ENCODE data around the gene PRSS23. TPM values are rescaled to one million over a fixed set of nuclear protein-coding genes. Genes with fewer than 3 reads are reported as not detected.
"Not testable (repeated sequence)": the region's sequence is repeated elsewhere in the genome, so short reads cannot be mapped to it uniquely, and the experiment has no call there.

PRSS23 gene
- total RNA-seq, 2 donors from 2014 or later = 2.4 to 3.3 TPM

- WGBS, 2 experiments (ENCODE audit: insufficient coverage in 1 of 2, insufficient read length in 1 of 2) = 90% methylated on average over 5 of the region's 5 CpGs; no CpG with 5 or more reads in 1 of the 2 experiments
- H3K4me3 Mint-ChIP-seq = no peak overlapping the region
Observed at GRCh38 chr11:86816251-86816726, 15.9 kb downstream of the PRSS23 start.

GRCh38 chr11:86818462-86819192 is 18.3 kb downstream of the PRSS23 start:
- Mint-ChIP-seq H3K9me3 (peaks cover 4% of the 10 kb centered on the region), H3K4me1 (peaks cover 6% of the 10 kb centered on the region), H3K4me3 (no peak overlapping the region), H3K27me3 (ENCODE audit: insufficient read depth) (peaks cover 32% of the 10 kb centered on the region), H3K27ac (no peak overlapping the region), H3K36me3 (ENCODE audit: low read depth) (peaks cover 3% of the 10 kb centered on the region)
- Histone ChIP-seq H3K9me3 (ENCODE audit: control insufficient read depth, low read length) (no peaks in the 10 kb centered on the region), H3K4me3 (ENCODE audit: low read length) (no peak overlapping the region), H3K27ac (ENCODE audit: low read depth, low read length) (no peak overlapping the region), H3K4me1 (ENCODE audit: control insufficient read depth, insufficient read depth, low read length) (peaks cover 6% of the 10 kb centered on the region), H3K9ac (ENCODE audit: extremely low read depth, low read length, poor library complexity, severe bottlenecking) (no peak overlapping the region), H3K27me3 (ENCODE audit: control insufficient read depth, insufficient read depth, low read length, poor library complexity, severe bottlenecking) (peaks cover 4% of the 10 kb centered on the region), H3K36me3 (ENCODE audit: control insufficient read depth, insufficient read depth, low read length) (no peaks in the 10 kb centered on the region)
- no peak for DNase-seq
- 28 to 39% methylated on average over 5 to 9 of the region's 9 CpGs for WGBS, 2 experiments (ENCODE audit: insufficient coverage in 1 of 2, insufficient read length in 1 of 2)
- TF ChIP-seq, protein P1, sequence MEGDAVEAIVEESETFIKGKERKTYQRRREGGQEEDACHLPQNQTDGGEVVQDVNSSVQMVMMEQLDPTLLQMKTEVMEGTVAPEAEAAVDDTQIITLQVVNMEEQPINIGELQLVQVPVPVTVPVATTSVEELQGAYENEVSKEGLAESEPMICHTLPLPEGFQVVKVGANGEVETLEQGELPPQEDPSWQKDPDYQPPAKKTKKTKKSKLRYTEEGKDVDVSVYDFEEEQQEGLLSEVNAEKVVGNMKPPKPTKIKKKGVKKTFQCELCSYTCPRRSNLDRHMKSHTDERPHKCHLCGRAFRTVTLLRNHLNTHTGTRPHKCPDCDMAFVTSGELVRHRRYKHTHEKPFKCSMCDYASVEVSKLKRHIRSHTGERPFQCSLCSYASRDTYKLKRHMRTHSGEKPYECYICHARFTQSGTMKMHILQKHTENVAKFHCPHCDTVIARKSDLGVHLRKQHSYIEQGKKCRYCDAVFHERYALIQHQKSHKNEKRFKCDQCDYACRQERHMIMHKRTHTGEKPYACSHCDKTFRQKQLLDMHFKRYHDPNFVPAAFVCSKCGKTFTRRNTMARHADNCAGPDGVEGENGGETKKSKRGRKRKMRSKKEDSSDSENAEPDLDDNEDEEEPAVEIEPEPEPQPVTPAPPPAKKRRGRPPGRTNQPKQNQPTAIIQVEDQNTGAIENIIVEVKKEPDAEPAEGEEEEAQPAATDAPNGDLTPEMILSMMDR (conservative IDR thresholded peaks at IDR 0.05) = peak; percentile 87

More at GRCh38 chr11:86816251-86816726, 15.9 kb downstream of the PRSS23 start:
- Histone ChIP-seq H3K4me1 (ENCODE audit: control insufficient read depth, insufficient read depth, low read length) (peaks cover 11% of the 10 kb centered on the region), H3K36me3 (ENCODE audit: control insufficient read depth, insufficient read depth, low read length) (no peaks in the 10 kb centered on the region), H3K27ac (ENCODE audit: low read depth, low read length) (no peak overlapping the region), H3K9me3 (ENCODE audit: control insufficient read depth, low read length) (no peaks in the 10 kb centered on the region), H3K9ac (ENCODE audit: extremely low read depth, low read length, poor library complexity, severe bottlenecking) (no peak overlapping the region), H3K27me3 (ENCODE audit: control insufficient read depth, insufficient read depth, low read length, poor library complexity, severe bottlenecking) (peaks cover 4% of the 10 kb centered on the region), H3K4me3 (ENCODE audit: low read length) (no peak overlapping the region)
- H3K9me3 Mint-ChIP-seq = no peaks in the 10 kb centered on the region
- H3K36me3 Mint-ChIP-seq (ENCODE audit: low read depth) = no peaks in the 10 kb centered on the region
- peaks cover 45% of the 10 kb centered on the region for H3K27me3 Mint-ChIP-seq (ENCODE audit: insufficient read depth)
- H3K4me1 Mint-ChIP-seq = peaks cover 13% of the 10 kb centered on the region
- H3K27ac Mint-ChIP-seq = no peak overlapping the region
- DNase-seq = no peak
- TF ChIP-seq, protein P1 (conservative IDR thresholded peaks at IDR 0.05) = no peak

DNA sequence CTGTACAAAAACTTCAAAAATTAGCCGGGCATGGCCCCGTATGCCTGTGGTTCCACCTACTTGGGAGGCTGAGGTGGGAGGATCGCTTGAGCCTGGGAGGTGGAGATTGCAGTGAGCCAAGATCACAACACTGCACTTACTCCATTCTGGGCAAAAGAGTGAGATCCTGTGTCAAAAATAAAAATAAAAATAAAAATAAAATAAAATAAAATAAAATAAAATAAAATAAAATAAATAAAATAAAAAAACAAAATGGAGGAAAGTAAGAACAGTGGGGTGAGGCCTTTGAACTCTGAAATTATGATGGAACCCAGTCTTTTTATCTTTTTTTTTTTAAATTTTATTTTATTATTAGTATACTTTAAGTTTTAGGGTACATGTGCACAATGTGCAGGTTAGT is 23.8 kb downstream of the PRSS23 start:
- not testable (repeated sequence) for H3K4me3 Mint-ChIP-seq; H3K4me3 ChIP-seq (ENCODE audit: low read length); H3K9me3 ChIP-seq (ENCODE audit: control insufficient read depth, low read length); DNase-seq; H3K4me1 ChIP-seq (ENCODE audit: control insufficient read depth, insufficient read depth, low read length); H3K27ac Mint-ChIP-seq; H3K27ac ChIP-seq (ENCODE audit: low read depth, low read length); H3K9ac ChIP-seq (ENCODE audit: extremely low read depth, low read length, poor library complexity, severe bottlenecking); H3K36me3 Mint-ChIP-seq (ENCODE audit: low read depth); H3K27me3 ChIP-seq (ENCODE audit: control insufficient read depth, insufficient read depth, low read length, poor library complexity, severe bottlenecking); H3K27me3 Mint-ChIP-seq (ENCODE audit: insufficient read depth); H3K36me3 ChIP-seq (ENCODE audit: control insufficient read depth, insufficient read depth, low read length); H3K4me1 Mint-ChIP-seq
- WGBS, 2 experiments (ENCODE audit: insufficient coverage in 1 of 2, insufficient read length in 1 of 2) = 94% methylated on average over 3 of the region's 3 CpGs; no CpG with 5 or more reads in 1 of the 2 experiments
- peaks cover 17% of the 10 kb centered on the region for H3K9me3 Mint-ChIP-seq

DNA sequence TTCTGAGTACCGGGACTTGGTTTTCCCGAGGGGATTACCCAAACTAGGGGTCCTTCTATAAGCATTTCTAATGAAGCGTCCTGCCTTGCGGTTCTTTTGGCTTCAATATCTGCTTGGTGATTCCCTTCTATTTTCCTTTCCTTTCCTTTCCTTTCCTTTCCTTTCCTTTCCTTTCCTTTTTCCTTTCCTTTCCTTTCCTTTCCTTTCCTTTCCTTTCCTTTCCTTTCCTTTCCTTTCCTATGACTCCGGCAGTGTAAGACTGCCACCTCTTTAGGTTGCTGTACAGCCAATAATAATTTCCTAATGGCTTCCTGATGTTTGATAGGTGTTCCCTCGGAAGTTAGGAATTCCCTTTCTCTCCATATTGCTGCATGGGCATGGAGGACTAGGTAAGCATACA is 34.0 kb downstream of the PRSS23 start:
- H3K27ac ChIP-seq (ENCODE audit: low read depth, low read length); H3K27me3 ChIP-seq (ENCODE audit: control insufficient read depth, insufficient read depth, low read length, poor library complexity, severe bottlenecking); H3K9me3 ChIP-seq (ENCODE audit: control insufficient read depth, low read length); H3K4me1 ChIP-seq (ENCODE audit: control insufficient read depth, insufficient read depth, low read length); H3K36me3 Mint-ChIP-seq (ENCODE audit: low read depth); H3K36me3 ChIP-seq (ENCODE audit: control insufficient read depth, insufficient read depth, low read length); H3K9ac ChIP-seq (ENCODE audit: extremely low read depth, low read length, poor library complexity, severe bottlenecking); H3K4me1 Mint-ChIP-seq; H3K4me3 ChIP-seq (ENCODE audit: low read length); DNase-seq; H3K27ac Mint-ChIP-seq; H3K4me3 Mint-ChIP-seq: not testable (repeated sequence)
- Mint-ChIP-seq H3K27me3 (ENCODE audit: insufficient read depth) (peaks cover 12% of the 10 kb centered on the region), H3K9me3 (peaks cover 12% of the 10 kb centered on the region)
- WGBS, 2 experiments (ENCODE audit: insufficient coverage in 1 of 2, insufficient read length in 1 of 2) = 75 to 96% methylated on average over 4 to 6 of the region's 6 CpGs

DNA sequence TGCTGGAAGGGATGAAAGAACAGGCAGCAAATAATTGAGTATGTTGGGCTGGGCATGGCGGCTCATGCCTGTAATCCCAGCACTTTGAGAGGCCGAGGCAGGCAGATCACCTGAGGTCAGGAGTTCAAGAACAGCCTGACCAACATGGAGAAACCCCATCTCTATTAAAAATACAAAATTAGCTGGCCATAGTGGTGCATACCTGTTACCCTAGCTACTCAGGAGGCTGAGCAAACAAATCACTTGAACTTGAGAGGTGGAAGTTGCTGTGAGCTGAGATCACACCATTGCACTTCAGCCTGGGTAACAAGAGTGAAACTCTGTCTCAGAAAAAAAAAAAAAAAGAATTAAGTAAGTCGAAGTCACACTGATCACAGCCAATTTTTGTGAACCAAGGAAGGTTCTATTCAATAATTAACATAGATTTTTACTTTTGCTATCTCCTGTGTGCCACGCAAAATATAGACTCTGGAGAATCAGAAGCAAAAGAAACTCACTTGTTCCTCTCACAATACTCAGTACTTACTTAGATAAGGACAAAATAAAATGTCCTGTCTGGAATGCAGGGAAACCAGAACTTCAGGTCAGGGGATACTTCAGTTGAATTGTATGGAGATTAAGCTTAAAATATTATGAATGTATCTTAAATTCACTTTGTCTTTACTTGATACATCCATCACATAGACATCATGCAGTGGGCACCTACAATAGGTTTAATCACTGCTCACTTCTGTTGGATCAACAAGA is 44.6 kb downstream of the PRSS23 start:
- H3K27me3 ChIP-seq (ENCODE audit: control insufficient read depth, insufficient read depth, low read length, poor library complexity, severe bottlenecking); H3K4me1 ChIP-seq (ENCODE audit: control insufficient read depth, insufficient read depth, low read length); H3K4me3 ChIP-seq (ENCODE audit: low read length); H3K36me3 ChIP-seq (ENCODE audit: control insufficient read depth, insufficient read depth, low read length); H3K27ac ChIP-seq (ENCODE audit: low read depth, low read length); H3K27ac Mint-ChIP-seq; H3K9me3 Mint-ChIP-seq; H3K9ac ChIP-seq (ENCODE audit: extremely low read depth, low read length, poor library complexity, severe bottlenecking); DNase-seq; H3K4me3 Mint-ChIP-seq; H3K4me1 Mint-ChIP-seq; H3K27me3 Mint-ChIP-seq (ENCODE audit: insufficient read depth); H3K9me3 ChIP-seq (ENCODE audit: control insufficient read depth, low read length); H3K36me3 Mint-ChIP-seq (ENCODE audit: low read depth): not testable (repeated sequence)
- WGBS, 2 experiments (ENCODE audit: insufficient coverage in 1 of 2, insufficient read length in 1 of 2) = 87% methylated on average over 4 of the region's 4 CpGs; no CpG with 5 or more reads in 1 of the 2 experiments
